GM23338 (cell line): ENCODE data around the gene DUSP9. TPM values are rescaled to one million over a fixed set of nuclear protein-coding genes. Genes with fewer than 3 reads are reported as not detected.

Experiments used
- ATAC-seq: fragments of 200-7000 bp; cut with Tn5 transposase; 3 replicates; pipeline ENCODE4 v1.9.1; 2020
- DNase-seq: peaks from one replicate; pipeline ENCODE4 v3.0.0-alpha.2; 2015; ENCODE audit warnings: low spot score
- H2AFZ ChIP-seq: fragments of 200-600 bp; sonication (generic); 2 replicates; pipeline ENCODE4 v1.8.0; 2016; ENCODE audit warnings: antibody characterized with exemption, mild to moderate bottlenecking, moderate library complexity
- H3F3A ChIP-seq: fragments of 200-600 bp; sonication (generic); replicated peaks from 2 replicates; pipeline ENCODE4 v1.8.0; 2017; ENCODE audit warnings: antibody characterized with exemption, mixed run types, low read depth
- H3K27ac ChIP-seq: fragments of 200-600 bp; sonication (generic); 2 replicates; pipeline ENCODE4 v1.6.1; 2016; ENCODE audit warnings: low read depth
- H3K27me3 ChIP-seq: fragments of 200-600 bp; sonication (generic); 2 replicates; pipeline ENCODE4 v1.8.0; 2016; ENCODE audit warnings: mild to moderate bottlenecking, mixed run types, moderate library complexity; ENCODE audit not compliant: insufficient read depth
- H3K36me3 ChIP-seq: fragments of 200-600 bp; sonication (generic); 2 replicates; pipeline ENCODE4 v1.8.0; 2016; ENCODE audit warnings: mild to moderate bottlenecking; ENCODE audit not compliant: insufficient read depth
- H3K4me1 ChIP-seq: fragments of 200-600 bp; sonication (generic); 2 replicates; pipeline ENCODE4 v1.8.0; 2016; ENCODE audit warnings: mild to moderate bottlenecking, moderate library complexity; ENCODE audit not compliant: insufficient read depth
- H3K4me2 ChIP-seq: fragments of 200-600 bp; sonication (generic); 2 replicates; pipeline ENCODE4 v1.7.1; 2017; ENCODE audit warnings: mixed run types
- H3K4me3 ChIP-seq: fragments of 200-600 bp; sonication (generic); 2 replicates; pipeline ENCODE4 v1.6.1; 2016; ENCODE audit warnings: mixed run types
- H3K79me2 ChIP-seq: fragments of 200-600 bp; sonication (generic); replicated peaks from 2 replicates; pipeline ENCODE4 v1.8.0; 2017; ENCODE audit warnings: mild to moderate bottlenecking; ENCODE audit not compliant: insufficient read depth
- H3K9me2 ChIP-seq: fragments of 200-600 bp; sonication (generic); 2 replicates; pipeline ENCODE4 v1.8.0; 2017; ENCODE audit not compliant: insufficient read depth
- H4K20me1 ChIP-seq: fragments of 200-600 bp; sonication (generic); replicated peaks from 2 replicates; pipeline ENCODE4 v1.8.0; 2017; ENCODE audit warnings: mild to moderate bottlenecking; ENCODE audit not compliant: insufficient read depth
- H3K27ac Mint-ChIP-seq: 2 replicates; pipeline ENCODE4 v1.8.0; 2020; ENCODE audit warnings: inconsistent platforms, mild to moderate bottlenecking, moderate library complexity, mixed read lengths
- H3K27me3 Mint-ChIP-seq: 3 replicates; pipeline ENCODE4 v1.8.0; 2022; ENCODE audit warnings: low read depth, mild to moderate bottlenecking, moderate library complexity, mixed read lengths, inconsistent platforms; ENCODE audit not compliant: insufficient read depth, poor library complexity
- H3K36me3 Mint-ChIP-seq: 3 replicates; pipeline ENCODE4 v1.8.0; 2021; ENCODE audit warnings: low read depth, mild to moderate bottlenecking, inconsistent platforms, moderate library complexity, mixed read lengths
- H3K4me1 Mint-ChIP-seq: 3 replicates; pipeline ENCODE4 v1.8.0; 2020; ENCODE audit warnings: mild to moderate bottlenecking, inconsistent platforms, mixed read lengths
- H3K4me3 Mint-ChIP-seq: 3 replicates; pipeline ENCODE4 v1.8.0; 2021; ENCODE audit warnings: moderate library complexity, mild to moderate bottlenecking, inconsistent platforms, mixed read lengths
- H3K9me3 Mint-ChIP-seq: 3 replicates; pipeline ENCODE4 v1.8.0; 2020; ENCODE audit warnings: moderate library complexity, mild to moderate bottlenecking, inconsistent platforms, mixed read lengths
- CREB1 ChIP-seq: fragments of 250-450 bp; sonication (Bioruptor Pico); IDR thresholded peaks from 2 replicates; pipeline ENCODE4 v1.5.0; 2020; ENCODE audit warnings: low read depth, mild to moderate bottlenecking, moderate library complexity
- CTCF ChIP-seq, 2 experiments: fragments of 200-600 bp in 1 of 2; sonication (generic) in 1 of 2; conservative IDR thresholded peaks; 2 replicates each; pipeline versions ENCODE4 v1.5.1 to v1.6.1; 2016 to 2017; ENCODE audit warnings: antibody characterized with exemption in 2 of 2, low read depth in 2 of 2, mild to moderate bottlenecking in 2 of 2, moderate library complexity in 1 of 2
- ETS1 ChIP-seq: IDR thresholded peaks from 2 replicates; pipeline ENCODE4 v1.6.1; 2016; ENCODE audit warnings: antibody characterized with exemption
- EZH2 ChIP-seq: fragments of 200-600 bp; sonication (generic); IDR thresholded peaks from one replicate; pipeline ENCODE4 v1.8.0; 2017; ENCODE audit warnings: antibody characterized with exemption, mild to moderate bottlenecking, low read depth; ENCODE audit not compliant: unreplicated experiment
- EZH2phosphoT487 ChIP-seq: fragments of 200-600 bp; sonication (generic); IDR thresholded peaks from one replicate; pipeline ENCODE4 v1.8.1; 2018; ENCODE audit warnings: antibody characterized with exemption; ENCODE audit not compliant: unreplicated experiment
- POLR2AphosphoS5 ChIP-seq: IDR thresholded peaks from 2 replicates; pipeline ENCODE4 v1.6.1; 2016; ENCODE audit warnings: antibody characterized with exemption, low read depth
- ZNF114 ChIP-seq: fragments of 250-450 bp; sonication (Bioruptor Pico); IDR thresholded peaks from 2 replicates; pipeline ENCODE4 v1.5.0; 2020; ENCODE audit warnings: mild to moderate bottlenecking, moderate library complexity
- polyA plus RNA-seq: library from polyadenylated mRNA; unstranded; fragments of >200 nt; fragmentation: Nextera tagmentation; extraction: Ambion mirVana; gene quantifications from 2 replicates; pipeline ENCODE4 v1.2.1, GENCODE V29; 2016
- total RNA-seq: library from RNA; depleted of rRNA; stranded (reverse); fragments of >200 nt; shearing (Covaris generic); gene quantifications from 2 replicates; pipeline ENCODE4 v1.2.3, GENCODE V29; 2014

The DUSP9 gene
- total and polyA plus RNA-seq, 2 experiments from 2014 or later: 0.71 to 3.9 TPM

- peaks cover 25% of the 10 kb centered on the region for H3K27me3 Mint-ChIP-seq
- Histone ChIP-seq H3K9me2 (no peaks in the 10 kb centered on the region), H3K27me3 (peaks cover 30% of the 10 kb centered on the region), H3K36me3 (no peaks in the 10 kb centered on the region), H4K20me1 (no peaks in the 10 kb centered on the region), H3K27ac (no peak overlapping the region), H2AFZ (no peak overlapping the region), H3K79me2 (no peaks in the 10 kb centered on the region), H3K4me2 (no peak overlapping the region), H3F3A (no peaks in the 10 kb centered on the region), H3K4me1 (no peaks in the 10 kb centered on the region), H3K4me3 (no peak overlapping the region)
- H3K9me3 Mint-ChIP-seq: peaks cover 3% of the 10 kb centered on the region; the same call in 2 of the 3 replicates
- no peaks in the 10 kb centered on the region for H3K36me3 Mint-ChIP-seq
- ATAC-seq (peak; percentile 17), DNase-seq (peak; percentile 50)
- peaks cover 3% of the 10 kb centered on the region; the same call in 2 of the 3 replicates for H3K4me1 Mint-ChIP-seq
- H3K4me3 Mint-ChIP-seq: no peak overlapping the region
- TF ChIP-seq EZH2phosphoT487: no peak
- peak; percentile 20 to 41; a peak in 3 of 4 replicates for TF ChIP-seq CTCF (conservative IDR thresholded peaks at IDR 0.05; ENCODE audit: low read depth in 2 of 2)
- TF ChIP-seq POLR2AphosphoS5: no peak
- H3K27ac Mint-ChIP-seq: no peak overlapping the region
Measured at GRCh38 chrX:153651540-153652079, 4.6 kb downstream of the DUSP9 start.

- Histone ChIP-seq H3F3A (no peaks in the 10 kb centered on the region), H4K20me1 (no peaks in the 10 kb centered on the region), H3K27ac (no peak overlapping the region), H3K9me2 (no peaks in the 10 kb centered on the region), H3K4me2 (no peak overlapping the region), H3K27me3 (peaks cover 10% of the 10 kb centered on the region), H3K4me3 (no peak overlapping the region), H3K4me1 (no peaks in the 10 kb centered on the region), H3K79me2 (no peaks in the 10 kb centered on the region), H3K36me3 (no peaks in the 10 kb centered on the region), H2AFZ (no peak overlapping the region)
- H3K27ac Mint-ChIP-seq: no peak overlapping the region
- ATAC-seq (no peak), DNase-seq (no peak)
- peaks cover 3% of the 10 kb centered on the region; the same call in 2 of the 3 replicates for H3K4me1 Mint-ChIP-seq
- peaks cover 3% of the 10 kb centered on the region; the same call in 2 of the 3 replicates for H3K9me3 Mint-ChIP-seq
- TF ChIP-seq ETS1: no peak
- no peak for TF ChIP-seq CREB1
- no peak for TF ChIP-seq ZNF114
- TF ChIP-seq CTCF (conservative IDR thresholded peaks at IDR 0.05; ENCODE audit: low read depth in 2 of 2): no peak
- TF ChIP-seq EZH2: no peak
- peaks cover 14% of the 10 kb centered on the region for H3K27me3 Mint-ChIP-seq
- no peaks in the 10 kb centered on the region for H3K36me3 Mint-ChIP-seq
- H3K4me3 Mint-ChIP-seq: no peak overlapping the region
Measured at GRCh38 chrX:153653556-153653955, 6.6 kb downstream of the DUSP9 start.
